Loucy (cell line): ENCODE data around the gene AGBL1.

Experiments used
- CTCF ChIP-seq: fragments of 200-600 bp; sonication (generic); conservative IDR thresholded peaks from 2 replicates; pipeline ENCODE4 v1.5.1; 2014; ENCODE audit warnings: mild to moderate bottlenecking, antibody characterized with exemption, low read length
- EZH2phosphoT487 ChIP-seq: fragments of 200-600 bp; IDR thresholded peaks from 2 replicates; pipeline ENCODE4 v1.6.1; 2018; ENCODE audit warnings: antibody characterized with exemption, mild to moderate bottlenecking, moderate library complexity, borderline replicate concordance

GRCh38 chr15:86892774-86893449 is 813.2 kb downstream of the AGBL1 start:
- TF ChIP-seq CTCF: no peak
- TF ChIP-seq EZH2phosphoT487: no peak
